Fibroblast of the aortic adventitia (primary cell): ENCODE results near the gene CEACAM18. TPM values are rescaled to one million over a fixed set of nuclear protein-coding genes. Genes with fewer than 3 reads are reported as not detected.

Experiments used
- DNase-seq: peaks from one replicate; pipeline ENCODE4 v3.0.0-alpha.2; 2010; ENCODE audit warnings: low read depth
- H3K4me3 ChIP-seq: 2 replicates; pipeline ENCODE4 v1.5.1; 2011; ENCODE audit warnings: low read depth, mild to moderate bottlenecking, control low read depth, low read length, moderate library complexity
- CTCF ChIP-seq: IDR thresholded peaks from 2 replicates; pipeline ENCODE4 v1.5.1; 2011; ENCODE audit warnings: mild to moderate bottlenecking, low read length, control low read depth, inconsistent platforms; ENCODE audit not compliant: insufficient read depth
- total RNA-seq: library from RNA; depleted of rRNA; stranded (reverse); fragments of >200 nt; gene quantifications from 2 replicates; pipeline ENCODE4 v1.2.3, GENCODE V29; 2012; ENCODE audit warnings: low replicate concordance

CEACAM18 gene
- total RNA-seq, 1 donor = not detected

GRCh38 chr19:51477344-51477743, 995 bp upstream of the CEACAM18 start:
- no peak overlapping the region for H3K4me3 ChIP-seq
- no peak for DNase-seq
- no peak for TF ChIP-seq CTCF

- no peak for TF ChIP-seq CTCF
- DNase-seq = no peak
- H3K4me3 ChIP-seq = no peak overlapping the region
Observed at GRCh38 chr19:51479531-51480331, 1.4 kb downstream of the CEACAM18 start.

GRCh38 chr19:51480590-51480989, 2.3 kb downstream of the CEACAM18 start:
- TF ChIP-seq CTCF = no peak
- peak; percentile 4 for DNase-seq
- H3K4me3 ChIP-seq = no peak overlapping the region

GRCh38 chr19:51485960-51486660, 7.8 kb downstream of the CEACAM18 start:
- no peak overlapping the region for H3K4me3 ChIP-seq
- no peak for DNase-seq
- TF ChIP-seq CTCF = no peak

- no peak for DNase-seq
- no peak for TF ChIP-seq CTCF
- H3K4me3 ChIP-seq = no peak overlapping the region
Observed at GRCh38 chr19:51488491-51488890, 10.2 kb downstream of the CEACAM18 start.

GRCh38 chr19:51489113-51489512, 10.8 kb downstream of the CEACAM18 start:
- no peak for TF ChIP-seq CTCF
- no peak overlapping the region for H3K4me3 ChIP-seq
- no peak for DNase-seq

GRCh38 chr19:51490676-51491075, 12.3 kb downstream of the CEACAM18 start:
- no peak overlapping the region for H3K4me3 ChIP-seq
- DNase-seq = no peak
- TF ChIP-seq CTCF = no peak
